Neural crest cell (in vitro differentiated cells): ENCODE measurements around the gene BHLHE41. TPM values are rescaled to one million over a fixed set of nuclear protein-coding genes. Genes with fewer than 3 reads are reported as not detected.

ENCODE experiments used
- DNase-seq: peaks from one replicate; pipeline ENCODE4 v3.0.0; 2021; ENCODE audit warnings: low read depth, mixed read lengths, low spot score
- H3K27ac Mint-ChIP-seq: one replicate; pipeline ENCODE4 v1.8.0; 2021; ENCODE audit warnings: mild to moderate bottlenecking, mixed read lengths; ENCODE audit not compliant: unreplicated experiment
- H3K27me3 Mint-ChIP-seq: 2 replicates; pipeline ENCODE4 v1.8.0; 2021; ENCODE audit warnings: low read depth, mild to moderate bottlenecking, mixed read lengths
- H3K36me3 Mint-ChIP-seq: 2 replicates; pipeline ENCODE4 v1.8.0; 2021; ENCODE audit warnings: low read depth, mild to moderate bottlenecking, mixed read lengths
- H3K4me1 Mint-ChIP-seq: 2 replicates; pipeline ENCODE4 v1.8.0; 2021; ENCODE audit warnings: mixed read lengths
- H3K4me3 Mint-ChIP-seq: one replicate; pipeline ENCODE4 v1.8.0; 2021; ENCODE audit warnings: mild to moderate bottlenecking, mixed read lengths
- H3K9me3 Mint-ChIP-seq: 2 replicates; pipeline ENCODE4 v1.8.0; 2021; ENCODE audit warnings: mixed read lengths
- total RNA-seq: library from RNA; stranded (reverse); gene quantifications from 2 replicates; pipeline ENCODE4 v1.2.1, GENCODE V29; 2021
- TF ChIP-seq, protein P1 (sequence below): fragments of 200-600 bp; sonication (generic); conservative IDR thresholded peaks from 2 replicates; pipeline ENCODE4 v1.5.0; 2021; ENCODE audit warnings: antibody characterized with exemption, mild to moderate bottlenecking

The BHLHE41 gene
- total RNA-seq, 1 donor from 2014 or later, result 0.65 TPM

DNA sequence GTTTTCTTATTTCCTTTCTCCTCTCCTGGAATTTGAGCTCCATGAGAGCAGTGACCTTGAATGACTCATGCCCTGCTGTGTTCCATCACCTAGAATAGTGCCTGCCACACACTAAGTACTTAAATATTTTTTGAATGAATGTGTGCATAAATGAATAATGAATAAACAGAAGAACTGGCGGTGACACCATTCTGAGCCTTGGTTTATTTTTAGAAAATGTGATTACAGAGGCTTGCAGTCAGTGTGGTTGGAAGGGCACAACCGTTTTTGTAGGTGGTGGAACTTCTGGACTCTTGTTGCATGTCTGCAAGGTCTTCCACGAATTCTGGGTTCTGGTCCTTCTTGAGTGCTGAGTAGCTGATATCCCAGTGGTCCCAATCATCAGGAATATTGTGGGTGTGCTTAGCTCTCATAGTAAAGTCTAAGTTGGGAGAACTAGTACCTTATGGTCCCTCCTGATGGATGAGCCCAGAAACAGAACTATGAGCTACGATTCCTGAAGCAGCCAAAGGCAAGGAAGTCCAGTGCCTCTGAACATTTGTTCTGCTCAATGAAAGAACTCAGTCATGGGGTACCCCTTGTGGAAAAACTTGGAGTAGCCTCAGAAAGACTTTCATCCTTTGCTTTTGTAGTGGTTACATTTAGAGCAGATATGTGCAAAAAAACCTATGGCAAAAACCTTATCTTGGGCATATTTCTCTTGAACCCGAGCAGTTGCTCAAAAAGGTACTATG is 28.8 kb upstream of the BHLHE41 start:
- H3K36me3 Mint-ChIP-seq, result no peaks in the 10 kb centered on the region
- DNase-seq, result no peak

DNA sequence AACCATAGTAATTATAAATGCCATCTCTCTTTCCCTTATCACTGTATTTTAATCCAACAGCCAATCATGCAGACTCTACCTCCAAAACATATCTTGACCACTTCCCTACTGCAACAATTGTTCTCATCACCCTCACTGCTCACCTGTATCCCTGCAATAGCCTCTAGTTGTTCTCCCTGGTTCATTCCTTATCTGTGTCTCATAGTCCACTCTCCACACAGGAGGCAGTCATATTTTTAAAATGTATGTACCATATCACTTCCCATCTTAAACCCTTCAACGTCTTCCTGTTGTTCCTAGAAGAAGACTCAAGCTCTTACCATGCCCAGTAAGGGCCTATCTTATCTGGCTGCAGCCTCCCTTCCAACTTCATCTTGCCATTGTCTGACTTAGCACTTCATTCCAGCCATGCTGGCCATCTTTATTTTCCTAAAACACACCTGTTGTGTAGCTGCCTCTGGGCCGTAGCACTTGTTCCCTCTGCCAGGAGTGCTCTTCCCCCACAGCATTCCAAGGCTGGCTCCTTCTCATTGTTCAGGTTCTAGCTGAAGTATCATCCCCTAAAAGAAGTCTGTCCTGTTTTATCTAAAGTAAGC is 27.8 kb upstream of the BHLHE41 start:
- Mint-ChIP-seq H3K27ac (no peak overlapping the region), H3K27me3 (no peaks in the 10 kb centered on the region), H3K4me1 (no peaks in the 10 kb centered on the region), H3K4me3 (no peak overlapping the region), H3K36me3 (no peaks in the 10 kb centered on the region), H3K9me3 (no peaks in the 10 kb centered on the region)
- no peak for DNase-seq
- TF ChIP-seq, protein P1, sequence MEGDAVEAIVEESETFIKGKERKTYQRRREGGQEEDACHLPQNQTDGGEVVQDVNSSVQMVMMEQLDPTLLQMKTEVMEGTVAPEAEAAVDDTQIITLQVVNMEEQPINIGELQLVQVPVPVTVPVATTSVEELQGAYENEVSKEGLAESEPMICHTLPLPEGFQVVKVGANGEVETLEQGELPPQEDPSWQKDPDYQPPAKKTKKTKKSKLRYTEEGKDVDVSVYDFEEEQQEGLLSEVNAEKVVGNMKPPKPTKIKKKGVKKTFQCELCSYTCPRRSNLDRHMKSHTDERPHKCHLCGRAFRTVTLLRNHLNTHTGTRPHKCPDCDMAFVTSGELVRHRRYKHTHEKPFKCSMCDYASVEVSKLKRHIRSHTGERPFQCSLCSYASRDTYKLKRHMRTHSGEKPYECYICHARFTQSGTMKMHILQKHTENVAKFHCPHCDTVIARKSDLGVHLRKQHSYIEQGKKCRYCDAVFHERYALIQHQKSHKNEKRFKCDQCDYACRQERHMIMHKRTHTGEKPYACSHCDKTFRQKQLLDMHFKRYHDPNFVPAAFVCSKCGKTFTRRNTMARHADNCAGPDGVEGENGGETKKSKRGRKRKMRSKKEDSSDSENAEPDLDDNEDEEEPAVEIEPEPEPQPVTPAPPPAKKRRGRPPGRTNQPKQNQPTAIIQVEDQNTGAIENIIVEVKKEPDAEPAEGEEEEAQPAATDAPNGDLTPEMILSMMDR, result no peak

More for the DNA sequence above, 28.8 kb upstream of the BHLHE41 start:
- Mint-ChIP-seq H3K27ac (no peak overlapping the region), H3K4me1 (no peaks in the 10 kb centered on the region), H3K9me3 (no peaks in the 10 kb centered on the region), H3K27me3 (no peaks in the 10 kb centered on the region), H3K4me3 (no peak overlapping the region)
- TF ChIP-seq, protein P1, result no peak

GRCh38 chr12:26150736-26151450 is 26.1 kb upstream of the BHLHE41 start:
- Mint-ChIP-seq H3K27me3 (no peaks in the 10 kb centered on the region), H3K27ac (no peak overlapping the region), H3K4me3 (no peak overlapping the region), H3K36me3 (no peaks in the 10 kb centered on the region), H3K9me3 (no peaks in the 10 kb centered on the region), H3K4me1 (no peaks in the 10 kb centered on the region)
- DNase-seq, result no peak
- TF ChIP-seq, protein P1, result no peak

DNA sequence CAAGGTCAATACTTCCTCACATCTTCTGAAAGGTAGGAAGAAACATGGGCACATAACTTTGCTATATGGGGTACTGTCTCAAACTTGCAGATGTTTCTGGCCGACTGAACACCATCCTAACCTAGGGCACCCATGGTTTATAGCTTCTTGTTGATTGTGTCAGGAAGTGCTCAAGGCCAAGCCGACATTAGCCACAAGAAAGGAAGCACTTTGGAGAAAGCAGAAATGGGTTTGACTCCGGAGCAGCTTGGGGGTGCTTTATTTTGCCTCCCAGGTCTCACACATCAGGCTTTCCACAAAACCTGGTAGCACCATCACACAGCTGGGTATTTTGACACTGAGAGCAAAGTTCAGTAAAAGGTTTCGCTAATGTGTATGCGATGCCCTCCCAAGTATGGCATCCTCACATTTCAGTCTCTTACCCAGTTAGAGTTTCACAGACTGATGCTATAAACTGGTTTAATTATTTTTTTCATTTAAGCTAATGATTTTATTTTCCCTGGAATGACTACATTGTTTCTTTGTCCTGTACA is 25.2 kb upstream of the BHLHE41 start:
- Mint-ChIP-seq H3K36me3 (no peaks in the 10 kb centered on the region), H3K4me1 (no peaks in the 10 kb centered on the region), H3K27ac (no peak overlapping the region), H3K4me3 (no peak overlapping the region), H3K9me3 (no peaks in the 10 kb centered on the region), H3K27me3 (no peaks in the 10 kb centered on the region)
- TF ChIP-seq, protein P1, result no peak
- no peak for DNase-seq

- no peaks in the 10 kb centered on the region for H3K4me1 Mint-ChIP-seq
- H3K27ac Mint-ChIP-seq, result no peak overlapping the region
- TF ChIP-seq, protein P1, result no peak
- H3K9me3 Mint-ChIP-seq, result no peaks in the 10 kb centered on the region
- no peaks in the 10 kb centered on the region for H3K36me3 Mint-ChIP-seq
- H3K4me3 Mint-ChIP-seq, result no peak overlapping the region
- DNase-seq, result no peak
- H3K27me3 Mint-ChIP-seq, result no peaks in the 10 kb centered on the region
Observed at GRCh38 chr12:26148291-26148690, 23.5 kb upstream of the BHLHE41 start.
